ENCODE data around the gene ANXA2.

DNA sequence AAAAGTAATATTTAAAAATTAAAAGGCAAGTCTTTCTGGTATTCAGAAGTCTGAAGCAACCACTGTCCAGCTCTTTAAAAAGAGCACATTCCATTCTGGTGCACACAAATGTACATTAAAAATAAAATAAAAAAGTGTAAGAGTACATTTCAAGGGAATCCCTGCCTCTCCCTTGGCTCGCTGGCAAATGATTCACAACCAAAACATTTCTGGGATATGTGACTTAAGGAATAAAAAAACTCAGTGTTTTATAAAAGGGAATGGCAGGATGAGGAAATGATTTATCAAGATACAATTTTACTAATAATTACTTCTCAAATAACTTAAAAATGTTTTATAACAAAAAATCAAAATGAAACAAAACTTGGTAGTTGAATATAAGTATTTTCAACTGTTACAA, 23.8 kb upstream of the ANXA2 start:
- TF ChIP-seq, protein P1, sequence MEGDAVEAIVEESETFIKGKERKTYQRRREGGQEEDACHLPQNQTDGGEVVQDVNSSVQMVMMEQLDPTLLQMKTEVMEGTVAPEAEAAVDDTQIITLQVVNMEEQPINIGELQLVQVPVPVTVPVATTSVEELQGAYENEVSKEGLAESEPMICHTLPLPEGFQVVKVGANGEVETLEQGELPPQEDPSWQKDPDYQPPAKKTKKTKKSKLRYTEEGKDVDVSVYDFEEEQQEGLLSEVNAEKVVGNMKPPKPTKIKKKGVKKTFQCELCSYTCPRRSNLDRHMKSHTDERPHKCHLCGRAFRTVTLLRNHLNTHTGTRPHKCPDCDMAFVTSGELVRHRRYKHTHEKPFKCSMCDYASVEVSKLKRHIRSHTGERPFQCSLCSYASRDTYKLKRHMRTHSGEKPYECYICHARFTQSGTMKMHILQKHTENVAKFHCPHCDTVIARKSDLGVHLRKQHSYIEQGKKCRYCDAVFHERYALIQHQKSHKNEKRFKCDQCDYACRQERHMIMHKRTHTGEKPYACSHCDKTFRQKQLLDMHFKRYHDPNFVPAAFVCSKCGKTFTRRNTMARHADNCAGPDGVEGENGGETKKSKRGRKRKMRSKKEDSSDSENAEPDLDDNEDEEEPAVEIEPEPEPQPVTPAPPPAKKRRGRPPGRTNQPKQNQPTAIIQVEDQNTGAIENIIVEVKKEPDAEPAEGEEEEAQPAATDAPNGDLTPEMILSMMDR (IDR thresholded peaks at IDR 0.05): no peak
- no peak for TF ChIP-seq POLR2A (IDR thresholded peaks at IDR 0.05)
